Activated CD4-positive, alpha-beta T cell treated with anti-CD3 and anti-CD28 coated beads for 36 hours (primary cell): Measurements from ENCODE around the gene ENTPD2. TPM values are rescaled to one million over a fixed set of nuclear protein-coding genes. Genes with fewer than 3 reads are reported as not detected.
"Not testable (repeated sequence)": the region's sequence is repeated elsewhere in the genome, so short reads cannot be mapped to it uniquely, and the experiment has no call there.

ENCODE experiments used
- ATAC-seq: fragments of 200-7000 bp; cut with Tn5 transposase; one replicate; pipeline ENCODE4 v1.10.0; 2021; ENCODE audit warnings: mild to moderate bottlenecking, moderate library complexity
- CTCF ChIA-PET: fragments of 350-600 bp; sonication (Branson Sonifier 250); formaldehyde crosslinking; loops from one replicate; lab custom pipeline; 2021; ENCODE audit warnings: antibody characterized with exemption; lab: Charles Lee
- POLR2A ChIA-PET: fragments of 350-600 bp; sonication (Branson Sonifier 250); formaldehyde crosslinking; loops from one replicate; lab custom pipeline; 2021; ENCODE audit warnings: antibody characterized with exemption, inconsistent platforms; lab: Charles Lee
- DNase-seq: peaks from one replicate; pipeline ENCODE4 v3.0.0-alpha.2; 2020
- H3K27ac Mint-ChIP-seq: one replicate; pipeline ENCODE4 v1.8.0; 2021; ENCODE audit warnings: mixed read lengths
- H3K27me3 Mint-ChIP-seq: one replicate; pipeline ENCODE4 v1.8.0; 2021; ENCODE audit warnings: mixed read lengths
- H3K36me3 Mint-ChIP-seq: one replicate; pipeline ENCODE4 v1.8.0; 2021; ENCODE audit warnings: low read depth, mixed read lengths
- H3K4me1 Mint-ChIP-seq: one replicate; pipeline ENCODE4 v1.8.0; 2021; ENCODE audit warnings: mixed read lengths
- H3K4me3 Mint-ChIP-seq: one replicate; pipeline ENCODE4 v1.8.0; 2021; ENCODE audit warnings: mild to moderate bottlenecking, moderate library complexity, mixed read lengths
- H3K9me3 Mint-ChIP-seq: one replicate; pipeline ENCODE4 v1.8.0; 2021; ENCODE audit warnings: low read depth, mixed read lengths
- intact Hi-C, 2 experiments: fragments of 100-400 bp; cut with DNase I in 1 of 2; cut with micrococcal nuclease in 1 of 2; formaldehyde crosslinking; loops; one replicate each; pipeline versions ENCODE4 v1.14.2 to v1.15.1; 2022 to 2024; cut with DNase I, micrococcal nuclease
- total RNA-seq, 2 experiments: library from RNA; stranded (reverse); gene quantifications; one replicate each; pipeline ENCODE4 v1.2.3, GENCODE V29; 2021

ENTPD2 gene
- total RNA-seq, 2 experiments from 2014 or later: 0.19 TPM; not detected in 1

- Mint-ChIP-seq H3K36me3 (peaks cover 2% of the 10 kb centered on the region), H3K9me3 (no peaks in the 10 kb centered on the region), H3K27me3 (no peaks in the 10 kb centered on the region), H3K4me1 (peaks cover 5% of the 10 kb centered on the region), H3K4me3 (no peak overlapping the region), H3K27ac (no peak overlapping the region)
- intact Hi-C loops: loop anchor here (1.0 to 10.0 kb wide), 3 partner anchors 18 to 279 kb away; partner anchors contain the start of gene NPDC1 (in 1 of the 2)
- CTCF ChIA-PET: interaction anchor here (0.5 to 2.5 kb wide), 17 partner anchors 8 to 335 kb away, joined by 3 to 14 read pairs (median 4); partner anchors contain the start of genes MAN1B1 and UAP1L1
- POLR2A ChIA-PET: no interaction called here
- ATAC-seq (no peak), DNase-seq (peak; percentile 79)
Measured at GRCh38 chr9:137064027-137064879, 10.4 kb upstream of the ENTPD2 start.

DNA sequence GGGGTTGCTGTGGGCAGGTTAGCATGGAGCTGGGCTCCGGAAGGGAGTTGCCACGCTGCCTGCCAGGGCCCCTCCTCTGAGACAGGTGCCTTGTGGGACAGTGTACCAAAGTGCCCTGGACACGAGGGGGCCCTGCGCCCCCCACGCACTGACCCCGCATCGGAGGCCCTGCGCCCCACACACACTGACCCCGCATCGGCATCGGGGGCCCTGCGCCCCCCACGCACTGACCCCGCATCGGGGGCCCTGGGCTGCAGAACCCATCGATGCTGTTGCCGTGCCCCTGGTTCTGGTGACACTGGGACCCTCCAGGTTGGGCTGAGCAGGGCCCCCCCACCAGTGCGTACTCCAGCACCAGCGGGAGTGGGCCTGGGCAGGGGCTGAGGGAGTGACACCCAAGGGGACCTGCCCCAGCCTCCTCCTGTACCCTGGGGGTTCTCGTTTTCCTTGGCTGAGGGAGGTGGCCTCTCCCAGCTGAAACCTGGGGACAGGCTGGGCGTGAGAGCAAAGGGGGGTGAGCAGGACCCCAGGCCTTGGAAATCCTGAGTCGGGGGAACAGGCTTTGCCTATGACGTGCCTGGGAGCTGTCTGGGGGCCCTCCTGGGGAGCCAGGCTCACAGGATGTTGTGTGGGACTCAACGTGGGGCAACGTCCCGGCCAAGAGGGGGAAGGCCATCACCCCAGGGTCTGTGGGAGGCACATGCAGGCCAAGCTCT is 9.6 kb upstream of the ENTPD2 start:
- no peaks in the 10 kb centered on the region for H3K9me3 Mint-ChIP-seq
- POLR2A ChIA-PET: no interaction called here
- ATAC-seq (no peak), DNase-seq (no peak)
- peaks cover 2% of the 10 kb centered on the region for H3K36me3 Mint-ChIP-seq
- H3K4me3 Mint-ChIP-seq: no peak overlapping the region
- H3K27me3 Mint-ChIP-seq: no peaks in the 10 kb centered on the region
- intact Hi-C loops: loop anchor here (1.0 to 10.0 kb wide), 3 partner anchors 17 to 279 kb away; partner anchors contain the start of gene NPDC1 (in 1 of the 2)
- peaks cover 5% of the 10 kb centered on the region for H3K4me1 Mint-ChIP-seq
- no peak overlapping the region for H3K27ac Mint-ChIP-seq
- CTCF ChIA-PET: interaction anchor here (0.6 to 2.5 kb wide), 16 partner anchors 8 to 334 kb away, joined by 3 to 14 read pairs (median 4); partner anchors contain the start of genes MAN1B1 and UAP1L1

DNA sequence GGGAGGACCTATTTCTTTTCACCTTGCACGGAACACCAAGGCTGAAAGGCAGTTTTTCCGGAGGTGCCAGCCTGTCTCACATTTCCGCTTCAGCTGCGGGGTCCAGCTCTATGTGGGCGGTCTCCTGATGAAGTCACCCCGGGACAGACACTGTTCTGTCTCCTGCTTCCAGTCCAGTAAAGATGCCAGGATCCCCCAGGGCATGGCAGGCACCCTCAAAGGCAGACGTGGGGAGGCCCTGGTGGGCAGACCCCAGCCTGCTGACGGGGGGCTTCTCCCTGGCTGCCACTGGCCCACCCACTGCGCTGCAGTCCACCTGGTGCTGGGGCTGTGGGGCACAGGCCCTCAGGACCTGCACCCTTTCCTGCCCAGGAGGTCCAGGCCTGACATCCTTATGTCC is 8.9 kb upstream of the ENTPD2 start:
- H3K4me3 Mint-ChIP-seq, H3K27ac Mint-ChIP-seq, POLR2A ChIA-PET, H3K9me3 Mint-ChIP-seq, H3K27me3 Mint-ChIP-seq, H3K4me1 Mint-ChIP-seq, DNase-seq, ATAC-seq, H3K36me3 Mint-ChIP-seq: not testable (repeated sequence)
- intact Hi-C loops: loop anchor here in 1 of 2 experiments (10.0 kb wide), 1 partner anchor 278 kb away; no protein-coding TSS in a partner anchor
- CTCF ChIA-PET: interaction anchor here (2.5 kb wide), 1 partner anchor 28 kb away, joined by 7 read pairs; no protein-coding TSS in a partner anchor

- ATAC-seq: no peak
Measured at GRCh38 chr9:137062384-137062783, 8.5 kb upstream of the ENTPD2 start.

GRCh38 chr9:137058521-137059234 is 4.8 kb upstream of the ENTPD2 start:
- Mint-ChIP-seq H3K9me3 (no peaks in the 10 kb centered on the region), H3K4me3 (no peak overlapping the region), H3K36me3 (no peaks in the 10 kb centered on the region), H3K27ac (no peak overlapping the region), H3K4me1 (no peaks in the 10 kb centered on the region), H3K27me3 (no peaks in the 10 kb centered on the region)
- POLR2A ChIA-PET: no interaction called here
- ATAC-seq (no peak), DNase-seq (no peak)
- CTCF ChIA-PET: interaction anchor here (0.6 to 2.3 kb wide), 8 partner anchors 9 to 93 kb away, joined by 3 to 20 read pairs (median 4); partner anchors contain the start of gene NPDC1
- intact Hi-C loops: no loop called here

More at GRCh38 chr9:137062384-137062783, 8.5 kb upstream of the ENTPD2 start:
- CTCF ChIA-PET: interaction anchor here (2.5 kb wide), 1 partner anchor 27 kb away, joined by 7 read pairs; no protein-coding TSS in a partner anchor
- intact Hi-C loops: loop anchor here in 1 of 2 experiments (10.0 kb wide), 1 partner anchor 278 kb away; no protein-coding TSS in a partner anchor
- DNase-seq: no peak
- no peak overlapping the region for H3K4me3 Mint-ChIP-seq
- H3K9me3 Mint-ChIP-seq: no peaks in the 10 kb centered on the region
- POLR2A ChIA-PET: no interaction called here
- H3K27ac Mint-ChIP-seq: no peak overlapping the region
- H3K27me3 Mint-ChIP-seq: no peaks in the 10 kb centered on the region
- no peaks in the 10 kb centered on the region for H3K4me1 Mint-ChIP-seq
- H3K36me3 Mint-ChIP-seq: peaks cover 2% of the 10 kb centered on the region

DNA sequence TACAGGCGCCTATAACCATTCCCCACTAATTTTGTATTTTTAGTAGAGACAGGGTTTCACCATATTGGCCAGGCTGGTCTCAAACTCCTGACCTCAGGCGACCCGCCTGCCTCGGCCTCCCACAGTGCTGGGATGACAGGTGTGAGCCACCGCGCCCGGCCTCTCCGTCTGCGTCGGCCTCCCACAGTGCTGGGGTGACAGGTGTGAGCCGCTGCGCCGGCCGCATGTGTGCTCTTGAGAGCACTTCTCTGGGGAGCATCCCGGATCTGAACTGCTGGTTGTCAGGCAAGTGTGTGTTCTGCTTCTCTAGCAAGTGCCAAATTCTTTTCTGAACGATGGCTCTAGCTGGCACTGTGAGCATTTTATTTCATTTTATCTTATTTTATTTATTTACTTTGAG is 3.7 kb upstream of the ENTPD2 start:
- intact Hi-C loops: no loop called here
- ChIA-PET POLR2A (no interaction called here), CTCF (interaction anchor here (1.0 to 2.2 kb wide), 3 partner anchors 10 to 230 kb away, joined by 3 to 20 read pairs (median 3); partner anchors contain the start of gene NPDC1)
- no peaks in the 10 kb centered on the region for H3K9me3 Mint-ChIP-seq
- no peak overlapping the region for H3K27ac Mint-ChIP-seq
- no peaks in the 10 kb centered on the region for H3K36me3 Mint-ChIP-seq
- H3K4me3 Mint-ChIP-seq: no peak overlapping the region
- DNase-seq: no peak
- ATAC-seq: no peak
- H3K4me1 Mint-ChIP-seq: no peaks in the 10 kb centered on the region
- peaks cover 2% of the 10 kb centered on the region for H3K27me3 Mint-ChIP-seq

GRCh38 chr9:137056739-137057415 is 3.0 kb upstream of the ENTPD2 start:
- H3K27ac Mint-ChIP-seq: no peak overlapping the region
- no peaks in the 10 kb centered on the region for H3K36me3 Mint-ChIP-seq
- intact Hi-C loops: no loop called here
- ChIA-PET POLR2A (interaction anchor here (0.6 kb wide), 2 partner anchors 65 to 478 kb away, joined by 3 read pairs; no protein-coding TSS in a partner anchor), CTCF (interaction anchor here (0.6 to 2.6 kb wide), 5 partner anchors 10 to 231 kb away, joined by 3 to 20 read pairs (median 3); partner anchors contain the start of gene NPDC1)
- H3K4me3 Mint-ChIP-seq: no peak overlapping the region
- no peaks in the 10 kb centered on the region for H3K4me1 Mint-ChIP-seq
- peaks cover 7% of the 10 kb centered on the region for H3K27me3 Mint-ChIP-seq
- ATAC-seq (no peak), DNase-seq (no peak)
- H3K9me3 Mint-ChIP-seq: no peaks in the 10 kb centered on the region

GRCh38 chr9:137055385-137056364 is 1.8 kb upstream of the ENTPD2 start:
- Mint-ChIP-seq H3K9me3 (no peaks in the 10 kb centered on the region), H3K36me3 (no peaks in the 10 kb centered on the region), H3K4me1 (no peaks in the 10 kb centered on the region), H3K27ac (no peak overlapping the region), H3K27me3 (peaks cover 7% of the 10 kb centered on the region), H3K4me3 (no peak overlapping the region)
- ATAC-seq: no peak
- POLR2A ChIA-PET: interaction anchor here (0.5 kb wide), 1 partner anchor 282 kb away, joined by 3 read pairs; no protein-coding TSS in a partner anchor
- CTCF ChIA-PET: interaction anchor here (0.5 to 2.6 kb wide), 5 partner anchors 8 to 25 kb away, joined by 3 to 17 read pairs (median 3); partner anchors contain the start of gene NPDC1
- intact Hi-C loops: no loop called here
- no peak for DNase-seq

DNA sequence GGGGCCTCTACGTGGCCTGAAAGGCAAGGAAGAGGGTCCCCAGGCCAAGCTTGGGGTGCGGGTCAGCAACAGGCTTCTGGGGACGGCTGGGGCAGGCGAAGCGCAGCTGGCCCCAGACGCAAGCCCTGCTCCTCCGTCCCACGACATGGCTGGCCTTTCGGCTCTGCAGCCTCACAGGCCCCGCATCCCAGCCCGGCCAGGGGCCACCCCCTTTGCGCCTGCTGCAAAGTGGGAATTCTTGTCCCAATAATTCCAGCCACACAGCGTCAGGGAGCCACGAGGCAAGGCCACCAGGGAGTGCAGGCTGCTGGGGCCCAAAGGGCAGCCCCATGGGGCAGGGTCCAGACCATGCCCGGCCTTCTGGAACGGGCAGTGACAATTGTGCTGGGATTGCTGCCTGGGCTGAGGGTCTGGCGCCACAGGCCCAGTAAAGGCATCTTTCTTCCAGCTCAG is 1.1 kb upstream of the ENTPD2 start:
- ATAC-seq (no peak), DNase-seq (no peak)
- CTCF ChIA-PET: interaction anchor here (2.6 kb wide), 1 partner anchor 8 kb away, joined by 17 read pairs; the partner anchor contains the start of gene NPDC1
- no peaks in the 10 kb centered on the region for H3K4me1 Mint-ChIP-seq
- no peak overlapping the region for H3K4me3 Mint-ChIP-seq
- no peaks in the 10 kb centered on the region for H3K9me3 Mint-ChIP-seq
- intact Hi-C loops: no loop called here
- POLR2A ChIA-PET: no interaction called here
- peaks cover 9% of the 10 kb centered on the region for H3K27me3 Mint-ChIP-seq
- no peak overlapping the region for H3K27ac Mint-ChIP-seq
- no peaks in the 10 kb centered on the region for H3K36me3 Mint-ChIP-seq
